VCaP (cell line): ENCODE data around the gene RBM47.

Source experiments
- H3K27ac ChIP-seq: fragments of 450-650 bp; 2 replicates; pipeline ENCODE4 v1.5.1; 2017
- TF ChIP-seq, protein P1 (sequence below): fragments of 450-650 bp; conservative IDR thresholded peaks from 2 replicates; pipeline ENCODE4 v1.5.1; 2017; ENCODE audit warnings: mild to moderate bottlenecking, moderate library complexity

The RBM47 gene

DNA sequence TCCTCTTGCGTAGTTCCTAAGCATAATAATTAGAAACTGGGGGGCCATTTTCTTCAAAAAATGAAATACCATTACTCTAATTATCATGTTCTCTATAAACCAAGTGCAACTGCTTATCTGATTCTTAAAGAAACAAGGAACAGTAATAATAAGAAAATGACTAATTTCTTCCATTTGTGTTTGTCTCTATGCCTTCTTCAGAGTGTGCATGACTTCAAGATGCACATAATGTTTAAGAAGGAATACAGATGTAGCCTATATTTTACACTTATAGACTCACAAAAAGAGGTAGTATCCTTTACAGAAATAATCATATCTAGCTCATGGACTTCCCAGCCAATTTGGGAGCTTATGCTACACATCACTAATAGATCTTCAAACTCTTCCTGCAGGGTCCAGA lies 162.9 kb downstream of the RBM47 start:
- TF ChIP-seq, protein P1, sequence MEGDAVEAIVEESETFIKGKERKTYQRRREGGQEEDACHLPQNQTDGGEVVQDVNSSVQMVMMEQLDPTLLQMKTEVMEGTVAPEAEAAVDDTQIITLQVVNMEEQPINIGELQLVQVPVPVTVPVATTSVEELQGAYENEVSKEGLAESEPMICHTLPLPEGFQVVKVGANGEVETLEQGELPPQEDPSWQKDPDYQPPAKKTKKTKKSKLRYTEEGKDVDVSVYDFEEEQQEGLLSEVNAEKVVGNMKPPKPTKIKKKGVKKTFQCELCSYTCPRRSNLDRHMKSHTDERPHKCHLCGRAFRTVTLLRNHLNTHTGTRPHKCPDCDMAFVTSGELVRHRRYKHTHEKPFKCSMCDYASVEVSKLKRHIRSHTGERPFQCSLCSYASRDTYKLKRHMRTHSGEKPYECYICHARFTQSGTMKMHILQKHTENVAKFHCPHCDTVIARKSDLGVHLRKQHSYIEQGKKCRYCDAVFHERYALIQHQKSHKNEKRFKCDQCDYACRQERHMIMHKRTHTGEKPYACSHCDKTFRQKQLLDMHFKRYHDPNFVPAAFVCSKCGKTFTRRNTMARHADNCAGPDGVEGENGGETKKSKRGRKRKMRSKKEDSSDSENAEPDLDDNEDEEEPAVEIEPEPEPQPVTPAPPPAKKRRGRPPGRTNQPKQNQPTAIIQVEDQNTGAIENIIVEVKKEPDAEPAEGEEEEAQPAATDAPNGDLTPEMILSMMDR: no peak
- no peak overlapping the region for H3K27ac ChIP-seq

DNA sequence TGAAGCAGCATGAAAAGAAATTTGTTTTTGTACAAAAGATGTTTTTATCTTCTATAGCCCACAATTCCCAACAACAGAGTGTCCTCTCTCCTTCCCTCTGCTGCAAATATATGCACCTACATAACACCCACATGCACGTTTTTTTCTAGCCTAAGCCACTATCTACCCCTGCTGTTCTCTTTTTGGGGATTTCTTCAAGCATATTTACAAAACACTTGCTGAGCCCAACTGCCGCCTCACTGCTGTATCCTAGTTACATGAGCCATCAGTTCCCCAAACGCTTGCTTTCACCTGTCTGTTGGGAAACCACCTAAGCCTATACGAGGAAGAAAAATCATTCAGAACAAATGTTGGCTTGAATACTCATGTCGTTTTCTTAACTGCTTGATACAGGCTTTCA lies 167.3 kb downstream of the RBM47 start:
- H3K27ac ChIP-seq: no peak overlapping the region
- TF ChIP-seq, protein P1: no peak

- TF ChIP-seq, protein P1: no peak
- H3K27ac ChIP-seq: no peak overlapping the region
Measured at GRCh38 chr4:40461879-40462278, 167.8 kb downstream of the RBM47 start.

DNA sequence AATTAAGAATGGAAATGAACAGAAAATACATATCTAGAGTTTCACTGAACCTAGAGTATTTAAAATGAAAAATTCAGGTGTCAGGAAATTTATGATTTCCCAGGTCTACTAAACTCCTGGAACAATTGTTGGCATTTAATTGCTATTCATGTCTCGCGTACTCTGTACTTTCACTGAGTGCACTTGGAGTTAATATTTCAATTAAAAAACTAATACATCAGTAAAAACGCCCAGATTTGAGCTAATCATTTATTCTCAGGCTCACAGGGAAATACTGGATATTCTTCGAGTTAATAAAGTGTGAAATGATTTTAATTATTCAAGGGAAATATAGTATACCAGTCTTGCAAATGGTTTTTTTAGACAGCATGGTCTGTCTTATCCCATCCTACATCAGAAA lies 168.6 kb downstream of the RBM47 start:
- no peak overlapping the region for H3K27ac ChIP-seq
- TF ChIP-seq, protein P1: no peak

DNA sequence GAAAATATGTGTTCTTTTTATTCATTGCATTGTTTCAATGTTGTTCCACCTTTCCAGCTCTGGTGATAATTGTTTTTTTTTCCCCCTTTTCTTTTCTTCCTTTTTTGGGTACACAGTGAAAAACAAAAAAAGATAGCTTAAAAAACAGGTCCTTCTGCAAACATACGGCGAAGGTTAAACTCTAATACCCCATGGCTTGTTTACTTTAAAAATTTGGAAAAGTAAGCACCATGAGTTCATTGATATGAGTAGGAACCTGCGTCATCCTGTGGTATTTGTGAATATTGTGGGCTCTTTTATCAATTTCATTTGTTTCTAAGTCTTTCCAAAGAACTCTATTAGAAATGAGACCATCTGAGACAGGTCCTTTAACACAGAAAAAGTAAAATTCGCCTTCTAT lies 171.0 kb downstream of the RBM47 start:
- TF ChIP-seq, protein P1: no peak
- H3K27ac ChIP-seq: peak overlapping the region; percentile 1; the same call in 1 of the 2 replicates

GRCh38 chr4:40458109-40458508 lies 171.6 kb downstream of the RBM47 start:
- TF ChIP-seq, protein P1: no peak
- H3K27ac ChIP-seq: no peak overlapping the region

DNA sequence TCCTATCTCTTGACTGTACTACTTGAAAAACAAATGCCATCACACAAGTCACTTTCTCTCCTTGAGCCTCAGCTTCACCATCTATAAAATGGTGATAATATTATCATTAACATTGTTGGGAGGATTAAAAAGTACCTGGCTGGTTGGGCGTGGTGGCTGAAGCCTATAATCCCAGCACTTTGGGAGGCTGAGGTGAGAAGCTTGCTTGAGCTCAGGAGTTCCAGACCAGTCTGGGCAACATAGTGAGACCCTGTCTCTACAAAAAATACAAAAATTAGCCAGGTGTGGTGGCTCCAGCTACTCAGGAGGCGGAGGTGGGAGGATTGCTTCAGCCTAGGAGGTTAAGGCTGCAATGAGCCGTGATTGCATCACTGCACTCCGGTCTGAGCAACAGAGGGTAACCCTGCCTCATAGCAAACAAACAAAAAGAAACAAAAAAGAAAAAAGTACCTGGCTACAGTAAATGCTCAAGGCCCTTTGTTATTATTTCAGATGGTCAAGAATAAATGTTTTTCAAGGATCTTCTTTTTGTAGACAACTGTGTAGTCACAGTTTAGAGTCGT lies 174.2 kb downstream of the RBM47 start:
- TF ChIP-seq, protein P1: no peak
- peak overlapping the region; percentile 58 for H3K27ac ChIP-seq
